GM18520 (cell line): ENCODE results near the gene SPATS2.

Source experiments
- ATAC-seq: cut with Tn5 transposase; IDR thresholded peaks from one replicate; pipeline ENCODE4 v1.9.1; 2021; ENCODE audit not compliant: unreplicated experiment

Gene SPATS2

DNA sequence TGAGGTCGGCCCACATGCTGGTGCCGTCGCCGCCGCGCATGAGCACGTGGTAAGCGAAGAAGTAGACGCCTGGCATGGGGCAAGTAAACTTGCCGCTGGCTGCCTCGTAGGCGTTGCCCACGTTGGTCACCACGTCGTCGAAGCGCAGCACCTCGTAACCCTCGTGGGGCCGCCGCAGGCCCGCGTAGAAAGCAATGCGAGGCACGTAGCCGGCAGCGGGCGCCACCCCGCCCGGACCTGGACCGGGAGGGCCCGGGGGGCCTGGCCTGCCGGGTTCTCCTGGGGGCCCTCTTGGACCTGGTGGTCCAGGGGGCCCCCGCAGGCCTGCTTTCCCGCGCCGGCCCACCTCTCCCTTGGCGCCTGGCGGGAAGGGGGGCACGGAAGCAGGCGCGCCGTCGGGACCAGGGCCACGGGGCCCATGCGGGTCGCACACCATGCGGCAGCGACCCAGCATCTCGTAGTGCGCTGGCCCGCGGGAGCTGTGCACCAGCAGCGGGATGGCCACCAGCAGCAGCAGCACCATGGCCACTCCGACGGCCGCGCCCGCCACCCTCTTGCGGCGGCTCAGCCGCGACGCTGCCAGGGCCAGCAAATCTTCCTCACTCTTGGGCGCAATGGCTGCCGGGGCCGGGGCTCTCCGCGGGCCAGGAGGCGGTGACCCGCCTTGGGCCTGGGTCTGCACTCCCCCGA lies 31.2 kb upstream of the SPATS2 start:
- ATAC-seq = no peak

DNA sequence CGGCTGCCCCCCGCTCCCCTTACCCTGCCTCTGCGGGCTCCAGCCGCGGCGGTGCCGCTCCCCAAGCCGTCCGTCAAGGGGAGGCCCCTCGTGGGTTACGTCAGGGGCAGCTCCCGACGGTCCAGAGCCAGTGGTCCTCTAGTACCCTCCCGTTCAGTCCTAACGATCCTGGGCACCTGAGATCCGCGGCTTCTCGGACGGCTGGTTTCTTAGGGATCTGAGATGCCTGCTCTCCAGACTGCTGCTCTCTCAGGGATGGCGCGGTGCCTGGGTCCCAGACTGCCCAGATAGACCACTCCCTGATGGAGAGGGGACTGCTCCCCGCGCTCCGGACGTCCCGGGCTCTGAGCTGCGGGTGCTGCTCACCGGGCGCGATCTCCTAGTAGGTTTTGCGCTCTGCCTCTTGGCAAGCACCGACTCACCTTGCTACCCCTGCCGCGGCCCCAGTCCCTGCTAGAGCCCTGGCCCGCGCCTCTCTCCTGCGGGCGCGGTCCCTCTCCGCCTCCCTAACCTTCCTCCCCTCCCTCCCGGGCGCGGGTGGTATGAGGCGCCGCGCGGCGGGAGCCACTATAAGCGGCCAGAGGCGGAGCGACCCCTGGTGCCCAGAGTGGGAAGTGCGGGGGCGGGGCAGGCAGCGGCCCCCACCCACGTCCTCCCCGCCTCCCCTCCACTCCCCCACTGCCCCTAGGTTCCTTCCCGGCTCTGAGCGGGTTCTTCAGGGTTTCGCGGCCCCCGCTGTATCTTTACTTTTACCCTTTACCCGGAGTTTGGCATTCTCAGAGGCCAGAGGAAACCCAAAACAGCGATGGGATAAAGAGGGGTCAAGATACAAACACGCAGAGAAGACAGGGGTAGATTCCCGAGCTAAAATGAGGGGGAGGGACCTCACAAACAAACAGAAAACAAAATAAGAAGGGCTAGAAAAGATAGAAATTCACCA lies 30.3 kb upstream of the SPATS2 start, which contains the start of gene C1QL4:
Gene C1QL4 (minus strand): TSS at position 544 of the 940 bp plus-strand sequence. CDS start 711 bp downstream, outside the sequence.
- ATAC-seq = peak; percentile 66

DNA sequence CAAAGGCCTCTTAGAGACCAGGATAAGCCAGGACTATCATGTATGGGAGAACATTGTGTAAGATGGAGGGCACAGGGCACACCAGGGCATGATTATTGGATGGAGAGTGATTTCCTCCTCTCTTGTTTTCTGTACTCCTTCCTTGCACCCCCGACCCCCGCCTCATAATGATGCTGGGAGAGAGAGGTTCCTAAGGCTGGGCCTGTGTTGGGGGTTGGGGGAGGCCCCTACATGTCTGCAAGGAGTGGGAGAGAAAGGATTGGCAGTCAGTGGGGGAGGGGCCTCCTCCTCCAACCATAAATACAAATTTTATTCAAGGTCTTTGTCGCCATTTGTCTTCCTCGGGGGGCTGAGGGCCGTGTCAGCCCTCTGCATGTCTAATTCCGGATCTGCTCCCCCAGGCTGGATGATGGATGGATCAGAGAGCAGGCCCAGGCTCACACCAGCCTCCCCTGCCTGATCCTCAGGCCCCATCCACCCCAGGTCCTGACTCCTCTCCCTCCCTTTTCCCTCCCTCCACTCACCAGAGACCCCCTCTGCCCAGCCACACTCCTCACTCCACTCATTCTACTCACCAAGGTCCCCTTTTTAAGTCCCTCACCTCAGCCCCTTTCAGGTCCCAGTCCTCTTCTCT lies 28.3 kb upstream of the SPATS2 start:
- ATAC-seq = no peak

DNA sequence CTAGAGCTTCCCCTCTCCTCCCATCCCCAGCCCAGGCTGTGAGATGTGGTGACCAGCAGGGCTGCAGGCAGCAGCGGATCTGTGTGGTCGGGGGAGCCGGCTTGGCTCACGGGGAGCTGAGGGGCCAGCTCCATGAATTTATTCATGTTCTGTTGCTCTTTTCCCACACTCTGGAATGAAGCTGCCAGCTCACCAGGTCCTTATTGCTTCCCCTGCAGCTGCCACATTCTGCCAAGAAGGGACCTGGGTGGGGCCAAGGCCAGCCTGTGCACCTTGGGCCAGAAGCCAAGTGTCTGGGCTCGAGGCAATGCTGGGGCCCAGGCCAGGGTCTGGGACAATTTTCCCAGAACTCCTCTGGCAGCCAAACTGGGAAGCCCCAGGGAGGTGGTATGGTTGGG lies 27.8 kb upstream of the SPATS2 start:
- no peak for ATAC-seq

DNA sequence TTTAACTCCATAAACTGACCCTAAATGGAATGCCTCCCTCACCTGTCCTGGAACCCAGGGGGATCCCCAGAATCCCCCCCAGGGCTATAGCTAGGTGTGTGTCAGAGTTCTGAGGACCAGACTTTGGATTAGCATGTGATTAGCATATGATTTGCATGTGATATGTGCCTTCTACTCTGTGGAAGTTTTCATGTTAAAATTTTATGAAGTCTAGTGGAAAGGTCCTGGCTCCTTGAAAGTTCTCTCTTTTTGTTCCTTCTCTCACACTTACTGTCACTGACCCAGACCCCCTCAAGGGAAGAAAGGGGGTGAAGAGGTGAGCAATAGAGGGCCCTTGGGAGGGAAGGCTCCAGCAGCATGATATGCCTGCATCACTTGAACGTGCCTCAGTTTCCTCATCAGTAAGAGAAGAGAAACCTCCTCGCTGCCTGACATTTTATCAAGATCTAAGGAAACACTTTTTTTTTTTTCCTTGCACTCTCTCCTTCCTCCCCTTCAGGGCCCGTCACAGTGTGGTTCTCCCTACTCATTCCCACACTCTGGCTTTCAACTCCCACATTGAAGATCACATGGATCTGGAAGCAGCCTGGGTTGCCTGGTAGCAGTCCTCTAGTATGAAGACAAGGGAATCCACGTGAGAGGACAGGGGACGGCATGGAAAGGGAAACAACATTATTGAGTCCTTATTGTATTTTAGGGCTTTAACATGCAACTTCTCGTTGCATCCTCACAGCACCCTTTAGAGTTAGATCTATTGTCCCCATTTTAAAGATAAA lies 27.0 kb upstream of the SPATS2 start:
- ATAC-seq = no peak

DNA sequence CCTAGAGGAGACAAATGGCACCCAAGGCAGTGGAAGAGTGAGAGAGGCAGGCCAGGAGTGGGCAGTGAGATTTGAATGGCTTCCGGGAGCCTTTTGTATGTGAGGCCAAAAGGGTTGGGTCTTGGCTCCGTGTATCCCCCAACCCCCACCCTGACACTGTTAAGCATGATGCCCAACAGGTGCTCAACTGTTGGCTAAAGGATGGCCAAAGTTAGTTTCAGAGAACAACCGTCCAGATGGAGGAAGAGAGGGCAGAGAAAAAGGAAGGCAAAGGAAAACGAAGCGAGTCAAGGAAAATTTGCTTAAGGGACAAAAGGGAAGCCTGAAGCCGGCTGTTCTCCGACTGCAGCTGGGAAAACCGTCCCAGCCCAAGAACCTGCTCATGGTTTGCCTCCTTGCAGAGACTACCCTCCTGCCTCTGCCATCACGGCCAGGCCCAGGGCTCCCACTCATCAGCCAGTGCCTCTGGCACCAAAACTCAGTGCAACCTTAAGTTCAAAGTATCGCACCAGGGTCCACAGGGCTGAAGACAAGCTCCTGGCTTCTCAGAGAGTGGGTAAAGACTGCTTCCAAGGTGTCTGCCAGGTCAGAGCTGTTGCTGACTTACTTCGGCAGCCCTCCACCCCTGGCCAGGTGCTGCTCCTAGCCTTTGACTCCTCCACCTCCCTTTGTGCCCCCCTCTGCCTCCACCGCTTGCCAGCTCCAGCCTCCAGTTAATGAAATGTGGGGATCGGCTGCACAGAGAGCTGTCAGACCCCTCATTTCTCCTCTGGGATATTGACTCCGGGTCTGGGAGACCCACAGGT lies 26.1 kb upstream of the SPATS2 start:
- no peak for ATAC-seq

DNA sequence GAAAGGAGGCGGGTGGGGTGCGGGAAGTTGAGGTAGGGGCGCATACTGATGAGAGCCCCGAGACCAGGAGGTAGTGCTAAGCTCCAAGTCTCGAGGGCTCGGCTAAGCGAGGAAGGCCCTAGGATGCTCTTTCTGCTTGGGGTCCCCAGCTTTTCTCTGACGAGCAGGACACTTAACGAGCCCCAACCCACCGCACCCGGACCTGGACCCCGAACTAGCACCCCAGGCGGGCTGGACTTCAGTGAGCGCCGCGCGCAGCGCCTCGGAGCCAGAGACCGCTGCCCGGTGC lies 25.5 kb upstream of the SPATS2 start:
- no peak for ATAC-seq

DNA sequence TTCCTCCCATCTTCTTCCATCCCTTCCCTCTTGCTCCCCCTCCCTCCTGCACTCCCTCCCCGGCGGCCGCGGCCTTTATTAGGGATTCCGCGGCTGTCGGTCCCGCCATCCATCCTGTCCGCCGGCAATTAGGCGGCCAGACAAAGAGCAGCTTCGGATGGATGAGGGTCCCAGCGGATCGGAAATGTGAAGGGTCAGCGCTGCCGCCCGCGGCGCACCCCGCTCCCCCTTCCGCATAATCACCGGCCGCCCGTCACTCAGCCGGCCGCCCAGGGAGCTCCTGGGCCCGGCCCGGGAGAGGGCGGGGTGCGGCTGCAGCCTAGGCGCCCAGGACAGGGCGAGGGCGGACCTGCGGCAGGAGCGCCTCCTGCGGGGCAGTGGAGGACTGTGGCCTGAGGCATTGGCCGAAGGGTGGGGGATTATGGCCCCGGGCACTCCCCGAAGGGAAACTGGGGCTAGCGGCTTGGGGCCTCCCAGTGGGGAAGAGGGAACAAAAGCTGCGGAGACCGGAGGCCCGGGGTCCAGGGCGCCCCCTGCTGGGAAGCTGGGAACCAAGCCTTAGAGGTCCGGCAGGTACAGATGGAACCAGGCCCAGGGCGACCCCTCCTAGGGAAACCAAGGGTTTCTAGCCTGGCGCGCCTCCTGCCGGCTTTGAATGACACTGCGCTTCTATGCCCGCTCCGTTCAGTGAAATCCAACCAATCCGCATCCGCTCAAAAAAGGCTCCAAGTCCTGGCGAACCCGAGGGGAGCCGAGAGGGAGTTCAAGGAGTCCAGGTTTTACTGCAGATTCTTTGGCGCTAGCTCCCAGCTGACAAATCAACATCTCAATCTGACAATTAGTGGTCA lies 25.0 kb upstream of the SPATS2 start:
- ATAC-seq = peak; percentile 61

DNA sequence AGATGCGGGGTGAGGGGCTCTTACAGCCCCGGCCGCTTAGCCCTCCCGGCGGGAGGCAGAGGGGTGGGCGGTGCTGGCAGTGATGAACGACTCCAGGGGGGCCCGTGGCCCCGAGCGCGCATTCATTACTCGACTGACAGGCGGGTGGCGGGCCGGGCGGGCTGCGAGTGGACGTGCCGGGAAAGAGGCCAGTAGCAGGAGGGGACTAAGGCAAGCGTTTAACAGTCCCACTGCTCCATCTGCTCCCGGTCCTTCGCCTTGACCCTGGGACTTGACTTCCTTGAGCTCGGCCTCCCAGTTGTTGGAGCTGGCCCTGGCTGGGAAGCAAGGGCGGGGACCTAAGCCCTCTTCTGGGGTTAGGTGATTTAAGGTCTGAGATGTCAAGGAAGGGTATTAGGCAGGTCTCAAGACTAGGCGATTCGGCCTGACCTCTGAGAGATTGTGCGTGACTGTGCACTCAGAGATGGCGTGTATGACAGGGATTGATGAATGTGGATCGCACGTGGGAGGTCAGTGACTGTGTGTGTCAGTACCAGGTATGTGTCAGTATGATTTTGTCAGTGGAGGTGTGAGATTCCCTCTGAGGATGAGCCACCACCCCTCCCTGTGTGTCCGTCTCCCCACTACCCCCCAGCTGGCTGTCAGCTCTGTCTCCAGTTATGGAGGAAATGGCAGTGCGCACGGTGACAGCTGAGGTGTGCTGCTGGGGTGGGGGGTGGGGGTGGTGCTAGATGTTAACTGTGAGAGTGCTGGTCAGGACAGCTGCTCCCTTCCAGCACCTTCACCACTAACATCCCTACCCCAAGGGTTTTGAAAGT lies 24.1 kb upstream of the SPATS2 start:
- no peak for ATAC-seq

DNA sequence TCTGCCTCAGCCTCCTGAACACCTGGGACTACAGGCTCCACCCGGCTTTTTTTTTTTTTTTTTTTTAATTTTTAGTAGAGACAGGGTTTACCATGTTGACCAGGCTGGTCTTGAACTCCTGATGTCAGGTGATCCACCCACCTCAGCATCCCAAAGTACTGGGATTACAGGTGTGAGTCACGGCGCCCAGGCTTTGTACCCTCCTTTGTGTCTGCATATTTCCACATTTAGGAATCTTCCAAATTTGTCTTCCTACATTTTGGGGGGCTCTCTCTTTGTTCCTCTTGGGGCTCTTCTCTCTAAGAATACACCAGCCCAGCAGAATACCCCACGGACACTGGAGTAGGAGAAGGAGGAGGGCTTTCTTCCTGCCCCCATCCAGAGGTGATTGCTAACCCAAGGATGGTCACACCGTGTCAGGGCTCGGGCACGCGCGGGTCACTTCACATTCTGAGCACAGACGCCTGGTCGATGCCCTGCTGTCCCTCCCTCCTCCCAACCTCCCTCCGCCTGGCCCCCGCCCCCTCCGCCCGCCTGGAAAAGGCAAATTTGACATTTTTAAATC lies 22.7 kb upstream of the SPATS2 start:
- ATAC-seq = no peak

DNA sequence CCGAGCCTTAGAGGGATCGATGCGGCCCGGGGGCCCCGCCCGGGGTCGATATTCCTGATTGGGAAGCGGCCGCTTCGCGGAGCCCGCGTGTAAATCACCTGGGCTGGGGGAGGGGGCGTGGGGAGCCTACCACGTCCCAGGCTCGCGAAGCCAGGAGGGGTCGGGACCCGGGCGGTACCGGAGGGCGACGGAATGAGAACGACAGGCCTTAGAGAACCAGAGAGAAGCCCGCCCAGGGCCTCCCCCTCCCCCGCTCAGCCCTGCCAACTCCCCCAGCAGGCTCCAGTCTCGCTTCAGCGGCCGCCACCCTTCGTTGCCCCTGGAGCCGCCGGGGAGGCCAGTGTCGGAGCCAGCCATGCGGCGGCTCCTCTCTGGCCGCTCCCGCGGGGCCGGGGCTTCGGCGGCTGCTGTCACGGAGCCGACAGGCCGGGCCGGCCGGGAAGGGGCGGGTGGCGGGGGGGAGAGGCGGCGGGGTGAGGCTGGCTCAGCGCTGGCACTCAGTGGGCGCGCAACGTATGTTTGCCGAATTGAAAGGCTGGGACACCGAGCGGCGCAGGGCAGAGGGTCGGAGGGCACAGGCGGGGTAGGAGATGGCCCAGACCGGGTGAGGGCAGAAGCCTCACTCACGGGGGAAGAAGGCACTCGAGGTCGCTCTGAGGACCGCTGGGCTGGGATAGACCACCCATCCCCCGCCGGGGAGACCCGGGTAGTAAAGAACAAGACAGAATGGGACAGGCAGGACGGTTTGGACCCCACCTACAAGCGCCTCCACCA lies 22.0 kb upstream of the SPATS2 start:
- no peak for ATAC-seq

DNA sequence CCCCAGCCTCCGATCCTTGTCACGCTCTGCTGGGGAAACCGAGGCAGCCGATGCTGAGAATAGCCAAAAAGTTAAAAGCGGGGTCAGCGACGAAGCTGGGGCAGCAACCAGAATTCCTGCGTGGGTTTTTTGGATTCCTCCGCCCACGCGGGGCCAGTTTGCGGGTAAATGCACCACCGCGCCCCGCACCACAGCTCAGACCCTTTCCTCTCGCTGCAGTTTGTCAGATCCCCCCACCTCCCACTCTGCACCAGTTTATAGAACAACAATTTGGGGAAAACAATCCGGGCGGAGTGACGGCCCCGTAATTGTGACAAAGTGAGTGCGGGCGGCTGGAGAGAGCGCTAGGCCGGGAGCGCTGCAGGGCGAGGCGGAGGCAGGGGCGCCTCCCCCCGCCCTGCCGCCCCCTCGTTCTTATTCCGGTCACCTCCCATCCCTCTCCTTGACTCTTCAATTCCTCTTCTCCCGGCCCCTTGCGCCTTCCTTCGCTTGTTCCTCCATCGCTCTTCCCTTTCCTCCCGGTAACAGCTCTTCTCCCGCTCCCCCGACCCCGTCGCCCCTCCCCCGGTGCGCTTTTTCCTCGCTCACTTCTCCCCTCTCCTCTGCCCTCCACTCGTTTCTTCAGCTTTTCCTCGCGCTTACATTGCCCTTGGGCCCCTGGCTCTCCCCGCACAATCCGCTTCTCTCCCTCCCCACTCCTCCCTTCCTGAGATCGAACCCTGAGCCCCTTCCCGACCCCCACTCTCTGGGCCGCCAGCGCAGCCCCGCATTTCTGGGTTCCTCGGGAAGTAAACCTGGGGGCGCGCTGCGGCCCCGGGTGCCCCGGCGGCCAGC lies 21.2 kb upstream of the SPATS2 start:
- ATAC-seq = no peak

DNA sequence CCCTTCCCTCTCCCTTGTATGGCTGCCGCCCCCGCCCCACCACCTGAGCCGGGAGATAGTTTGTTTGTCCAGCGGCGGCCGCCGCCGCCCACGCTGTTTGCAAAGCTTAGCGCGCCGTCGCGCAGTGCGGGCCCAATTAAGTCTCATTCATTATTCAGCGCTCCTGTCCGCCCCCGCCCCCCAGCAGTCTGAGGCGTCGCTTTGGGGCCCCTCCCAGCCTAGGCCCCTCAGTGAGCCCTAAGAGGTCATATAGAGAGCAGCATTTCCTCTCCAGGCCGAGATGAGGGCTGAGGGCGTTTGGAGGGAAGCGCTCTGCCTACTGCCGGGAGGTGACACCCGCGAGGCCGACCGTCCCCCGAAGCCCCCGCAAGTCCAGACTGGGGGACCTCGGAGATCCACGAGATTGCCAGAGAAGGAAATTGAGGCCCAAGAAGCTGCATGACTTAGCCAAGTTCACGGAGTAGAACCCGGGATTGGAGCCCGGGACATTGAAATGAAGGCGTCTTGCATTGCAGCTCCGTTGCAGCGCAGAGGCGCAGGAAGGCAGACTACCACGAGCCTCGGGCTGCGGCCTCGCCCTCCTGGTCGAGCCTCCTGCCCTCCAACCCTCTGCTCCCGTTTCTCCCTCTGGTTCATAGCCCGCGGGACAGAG lies 20.5 kb upstream of the SPATS2 start, which contains the start of gene DNAJC22:
Gene DNAJC22 (plus strand): TSS at position 230 of the 652 bp plus-strand sequence. CDS start 1,985 bp downstream, outside the sequence.
- ATAC-seq = no peak

DNA sequence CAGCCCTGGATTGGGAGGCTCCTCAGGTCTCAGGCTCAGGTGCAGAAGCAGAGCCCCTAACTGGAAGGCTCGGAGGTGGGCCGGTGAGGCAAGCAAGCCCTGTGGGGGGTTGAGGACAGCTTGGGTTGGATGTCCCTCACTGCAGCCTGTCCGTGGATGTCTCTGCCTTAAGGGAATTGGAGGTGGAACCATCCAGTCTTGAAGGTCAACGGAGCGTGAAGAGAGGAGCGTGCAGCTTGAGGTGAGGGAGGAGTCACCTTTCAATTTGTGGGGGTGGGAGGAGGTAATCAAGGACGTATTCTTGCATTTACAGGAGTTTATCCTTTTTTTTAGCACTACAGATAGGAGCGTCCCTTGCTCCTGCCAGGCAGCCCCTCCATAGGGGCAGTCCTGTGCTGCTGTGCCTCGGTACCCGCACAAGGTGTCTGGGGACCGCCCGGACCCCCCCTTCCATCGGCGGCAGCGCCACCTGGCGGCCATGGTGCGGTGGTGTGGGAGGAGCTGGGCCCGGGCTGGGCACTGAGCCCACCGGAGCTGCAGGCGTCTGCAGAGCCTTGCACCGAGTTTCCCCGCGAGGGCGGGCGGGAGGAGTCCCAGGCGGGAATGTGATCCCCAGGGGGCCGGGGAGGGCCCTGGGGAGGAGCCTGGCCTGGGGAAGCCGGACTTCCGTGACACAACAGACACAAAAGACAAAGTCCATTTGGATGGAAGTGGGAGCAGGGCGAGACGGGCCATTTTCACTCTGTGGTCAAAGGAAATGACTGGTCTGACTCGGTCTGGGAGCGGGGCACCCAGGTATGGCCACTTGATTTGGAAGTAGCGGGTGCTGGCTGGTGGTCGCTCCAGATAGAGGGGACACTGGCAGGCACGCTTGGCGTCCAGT lies 19.7 kb upstream of the SPATS2 start:
- ATAC-seq = no peak

DNA sequence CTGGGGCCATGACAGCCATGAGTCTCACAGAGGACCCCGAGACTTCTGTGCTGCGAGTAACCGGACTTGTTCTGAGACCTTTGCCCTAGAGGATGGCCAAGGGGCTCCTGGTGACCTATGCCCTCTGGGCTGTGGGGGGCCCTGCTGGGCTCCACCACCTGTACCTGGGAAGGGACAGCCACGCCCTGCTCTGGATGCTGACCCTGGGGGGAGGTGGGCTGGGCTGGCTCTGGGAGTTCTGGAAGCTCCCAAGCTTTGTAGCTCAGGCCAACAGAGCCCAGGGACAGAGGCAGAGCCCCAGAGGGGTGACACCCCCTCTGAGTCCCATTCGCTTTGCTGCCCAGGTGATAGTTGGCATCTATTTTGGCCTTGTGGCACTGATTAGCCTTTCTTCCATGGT lies 18.5 kb upstream of the SPATS2 start:
- no peak for ATAC-seq
